ENCODE measurements around the gene CAMK1D. TPM values are rescaled to one million over a fixed set of nuclear protein-coding genes. Genes with fewer than 3 reads are reported as not detected.
"Not testable (repeated sequence)": the region's sequence is repeated elsewhere in the genome, so short reads cannot be mapped to it uniquely, and the experiment has no call there.

CAMK1D gene
- total RNA-seq, 1 donor from 2014 or later, result 7.4 TPM

DNA sequence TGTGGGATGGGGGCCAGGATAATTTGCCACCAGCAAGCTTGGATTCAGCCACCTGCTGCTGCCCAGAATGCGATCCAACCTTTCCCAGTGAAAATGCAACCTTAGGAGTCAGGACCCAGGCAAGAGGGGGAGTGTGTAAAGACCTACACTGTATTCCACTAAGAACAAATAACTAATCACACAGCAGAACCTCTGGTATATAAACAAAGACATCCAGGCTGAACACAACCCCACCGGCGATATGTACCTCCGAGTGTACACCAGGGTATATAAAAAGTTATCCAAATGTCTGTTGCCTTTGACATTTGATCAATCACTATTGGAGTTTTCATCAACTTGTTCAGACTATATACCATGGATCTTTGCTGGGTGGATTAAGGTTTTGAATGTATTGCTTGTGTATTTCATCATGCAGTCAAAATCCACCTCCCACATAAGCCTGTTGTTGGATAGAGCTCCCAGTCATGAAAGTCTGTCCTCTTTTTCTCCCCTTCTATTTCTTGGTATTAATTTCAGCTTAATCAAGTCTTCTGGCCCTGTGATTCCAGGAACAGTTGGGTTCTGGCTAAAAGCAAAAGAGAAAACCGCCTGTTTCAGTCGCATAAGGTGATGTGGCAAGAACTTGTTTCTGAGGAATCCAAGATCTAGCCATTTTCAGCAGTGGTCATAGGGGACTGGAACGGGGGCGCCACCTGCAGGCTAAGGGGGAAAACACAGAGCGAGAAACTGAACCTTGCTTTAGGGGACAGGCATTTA is 361.4 kb downstream of the CAMK1D start:
- peak overlapping the region; percentile 76 for H3K27ac Mint-ChIP-seq
- intact Hi-C loops (cut with micrococcal nuclease), result loop anchor here (1.0 to 10.0 kb wide), 17 partner anchors 10 to 646 kb away; partner anchors contain the start of genes CAMK1D, DHTKD1 and NUDT5
- H3K4me3 Mint-ChIP-seq, result no peak overlapping the region
- no peaks in the 10 kb centered on the region for H3K9me3 Mint-ChIP-seq
- H3K4me1 Mint-ChIP-seq (ENCODE audit: low read depth), result peaks cover 65% of the 10 kb centered on the region
- no peaks in the 10 kb centered on the region for H3K27me3 Mint-ChIP-seq (ENCODE audit: insufficient read depth)
- H3K36me3 Mint-ChIP-seq (ENCODE audit: low read depth), result no peaks in the 10 kb centered on the region
- DNase-seq (ENCODE audit: low spot score), result peak; percentile 74

DNA sequence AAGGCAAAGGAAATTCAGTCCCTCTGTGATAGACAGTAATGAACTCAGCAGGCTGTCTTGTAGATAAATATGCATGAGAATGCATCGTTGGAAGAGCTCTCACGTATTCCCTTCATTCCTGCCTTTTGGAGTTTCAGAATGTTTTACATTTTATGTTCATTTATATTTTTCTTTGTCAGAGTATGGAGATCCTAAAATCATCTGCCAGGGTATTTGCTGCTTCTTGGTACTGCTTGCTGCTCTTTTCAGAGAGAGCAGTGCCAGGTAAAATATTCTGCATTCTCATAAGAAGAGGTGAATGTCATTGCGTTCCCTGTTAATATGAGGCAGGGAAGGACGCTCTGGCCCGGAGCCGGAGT is 362.0 kb downstream of the CAMK1D start:
- Mint-ChIP-seq H3K27ac (peak overlapping the region; percentile 76), H3K4me1 (ENCODE audit: low read depth) (peaks cover 65% of the 10 kb centered on the region), H3K4me3 (no peak overlapping the region), H3K27me3 (ENCODE audit: insufficient read depth) (no peaks in the 10 kb centered on the region), H3K9me3 (no peaks in the 10 kb centered on the region), H3K36me3 (ENCODE audit: low read depth) (no peaks in the 10 kb centered on the region)
- intact Hi-C loops (cut with micrococcal nuclease), result loop anchor here (1.0 to 10.0 kb wide), 17 partner anchors 9 to 647 kb away; partner anchors contain the start of genes CAMK1D, DHTKD1 and NUDT5
- no peak for DNase-seq (ENCODE audit: low spot score)

DNA sequence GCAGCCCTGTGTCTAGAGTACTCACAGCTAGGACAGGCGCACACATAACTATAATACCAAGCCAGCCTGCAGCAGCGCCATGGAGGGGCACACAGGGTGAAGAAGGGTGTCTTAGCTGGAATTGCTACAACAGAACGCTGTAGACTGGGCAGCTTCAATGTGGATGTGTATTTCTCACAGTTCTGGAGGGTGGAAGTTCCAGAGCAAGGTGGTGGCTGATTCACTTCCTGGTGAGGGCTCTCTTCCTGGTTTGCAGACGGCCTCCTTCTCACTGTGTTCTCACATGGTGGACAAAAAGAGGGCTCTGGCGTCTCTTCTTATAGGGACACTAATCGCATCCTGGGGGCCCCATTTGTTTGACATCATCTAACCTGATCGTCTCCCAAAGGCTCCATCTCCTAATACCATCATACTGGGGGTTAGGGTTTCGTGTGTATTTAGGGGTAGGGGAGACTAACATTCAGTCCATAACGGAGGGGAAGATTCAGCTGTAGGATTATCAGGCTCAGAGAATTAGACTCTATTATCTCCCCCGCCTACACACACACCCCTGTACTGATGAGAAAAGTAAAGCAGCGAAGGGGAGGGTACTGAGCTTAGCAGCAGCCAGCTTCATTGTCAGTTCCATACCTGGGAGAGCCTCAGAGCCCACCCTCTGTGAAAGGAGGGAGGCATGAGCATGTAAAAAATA is 363.1 kb downstream of the CAMK1D start:
- Mint-ChIP-seq H3K4me1 (ENCODE audit: low read depth) (peaks cover 56% of the 10 kb centered on the region), H3K4me3 (no peak overlapping the region), H3K27me3 (ENCODE audit: insufficient read depth) (no peaks in the 10 kb centered on the region), H3K36me3 (ENCODE audit: low read depth) (no peaks in the 10 kb centered on the region), H3K9me3 (no peaks in the 10 kb centered on the region), H3K27ac (peak overlapping the region; percentile 54)
- DNase-seq (ENCODE audit: low spot score), result no peak
- intact Hi-C loops (cut with micrococcal nuclease), result loop anchor here (5.0 to 10.0 kb wide), 4 partner anchors 120 to 648 kb away; partner anchors contain the start of gene DHTKD1

DNA sequence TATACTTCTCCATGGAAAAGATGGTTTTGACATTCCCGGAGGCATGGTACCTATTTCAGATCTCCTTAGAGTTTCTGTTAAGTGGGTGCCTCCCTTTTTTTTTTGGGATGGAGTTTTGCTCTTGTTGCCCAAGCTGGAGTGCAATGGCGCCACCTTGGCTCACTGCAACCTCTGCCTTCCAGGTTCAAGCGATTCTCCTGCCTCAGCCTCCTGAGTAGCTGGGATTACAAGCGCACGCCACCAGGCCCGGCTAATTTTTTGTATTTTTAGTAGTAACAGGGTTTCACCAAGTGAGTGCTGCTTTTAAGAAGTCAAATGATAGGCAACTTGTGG is 363.6 kb downstream of the CAMK1D start:
- H3K27ac Mint-ChIP-seq; H3K27me3 Mint-ChIP-seq (ENCODE audit: insufficient read depth); H3K4me3 Mint-ChIP-seq; DNase-seq (ENCODE audit: low spot score); H3K9me3 Mint-ChIP-seq; H3K36me3 Mint-ChIP-seq (ENCODE audit: low read depth): not testable (repeated sequence)
- H3K4me1 Mint-ChIP-seq (ENCODE audit: low read depth), result peaks cover 50% of the 10 kb centered on the region
- intact Hi-C loops (cut with micrococcal nuclease), result loop anchor here (5.0 to 10.0 kb wide), 4 partner anchors 121 to 648 kb away; partner anchors contain the start of gene DHTKD1

DNA sequence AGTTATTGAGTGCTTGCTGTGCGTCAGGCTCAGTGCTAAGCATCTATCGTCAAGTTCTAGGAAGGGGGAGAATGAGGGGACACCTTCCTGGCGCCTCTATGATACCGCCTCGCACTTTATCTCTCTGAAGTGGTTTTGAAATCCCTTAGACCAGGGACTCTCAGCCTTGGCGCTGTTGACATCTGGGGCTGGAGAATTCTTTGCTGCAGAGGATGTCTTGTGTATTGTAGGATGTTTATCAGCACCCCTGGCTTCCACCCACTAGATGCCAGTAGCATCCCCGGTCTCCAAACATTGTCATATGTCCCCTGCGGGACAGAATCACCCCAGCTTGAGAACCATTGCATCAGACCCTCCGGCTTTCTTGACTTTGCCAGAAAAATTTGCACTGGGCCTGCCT is 366.7 kb downstream of the CAMK1D start:
- intact Hi-C loops (cut with micrococcal nuclease), result loop anchor here (10.0 kb wide), 1 partner anchor 651 kb away; the partner anchor contains the start of gene DHTKD1
- Mint-ChIP-seq H3K4me3 (no peak overlapping the region), H3K27me3 (ENCODE audit: insufficient read depth) (no peaks in the 10 kb centered on the region), H3K9me3 (peaks cover 4% of the 10 kb centered on the region), H3K27ac (no peak overlapping the region), H3K4me1 (ENCODE audit: low read depth) (peaks cover 42% of the 10 kb centered on the region), H3K36me3 (ENCODE audit: low read depth) (no peaks in the 10 kb centered on the region)
- no peak for DNase-seq (ENCODE audit: low spot score)

DNA sequence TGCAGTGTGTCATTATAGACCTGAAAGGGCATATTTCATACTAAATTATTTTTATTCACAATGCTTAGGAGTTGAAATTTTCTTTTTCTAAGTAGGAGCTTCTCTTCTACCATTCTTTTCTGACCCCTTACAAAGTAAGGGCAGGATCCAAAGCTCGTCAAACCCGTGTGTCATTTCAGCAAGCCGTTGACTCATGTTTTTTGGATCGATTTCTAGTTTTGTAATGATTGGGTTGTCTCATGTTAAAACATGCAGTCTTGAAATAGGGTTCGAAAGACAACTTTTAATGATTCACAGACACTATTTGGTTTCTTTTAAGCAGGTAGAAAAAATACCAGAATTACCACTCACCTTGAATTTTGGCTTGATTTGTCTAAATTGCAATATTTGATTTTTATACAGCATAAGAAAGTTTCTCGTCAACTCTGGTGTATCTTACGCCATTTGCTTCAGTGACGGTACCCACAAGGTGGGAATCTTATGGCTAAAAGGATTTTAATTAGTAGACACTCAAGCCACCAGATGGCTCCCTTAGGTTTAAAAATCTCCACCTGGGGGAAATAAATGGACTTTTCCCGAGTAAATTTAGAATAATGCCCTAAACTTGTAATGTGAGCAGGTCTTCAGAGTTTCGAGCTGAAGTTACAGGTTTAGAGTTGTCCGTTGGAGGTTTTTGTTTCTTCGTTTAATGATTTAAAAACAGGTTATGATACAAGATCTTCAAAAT is 368.8 kb downstream of the CAMK1D start:
- Mint-ChIP-seq H3K27ac (no peak overlapping the region), H3K4me1 (ENCODE audit: low read depth) (peaks cover 24% of the 10 kb centered on the region), H3K27me3 (ENCODE audit: insufficient read depth) (no peaks in the 10 kb centered on the region), H3K36me3 (ENCODE audit: low read depth) (no peaks in the 10 kb centered on the region), H3K9me3 (peaks cover 4% of the 10 kb centered on the region), H3K4me3 (no peak overlapping the region)
- intact Hi-C loops (cut with micrococcal nuclease), result loop anchor here (10.0 kb wide), 1 partner anchor 653 kb away; the partner anchor contains the start of gene DHTKD1
- no peak for DNase-seq (ENCODE audit: low spot score)

DNA sequence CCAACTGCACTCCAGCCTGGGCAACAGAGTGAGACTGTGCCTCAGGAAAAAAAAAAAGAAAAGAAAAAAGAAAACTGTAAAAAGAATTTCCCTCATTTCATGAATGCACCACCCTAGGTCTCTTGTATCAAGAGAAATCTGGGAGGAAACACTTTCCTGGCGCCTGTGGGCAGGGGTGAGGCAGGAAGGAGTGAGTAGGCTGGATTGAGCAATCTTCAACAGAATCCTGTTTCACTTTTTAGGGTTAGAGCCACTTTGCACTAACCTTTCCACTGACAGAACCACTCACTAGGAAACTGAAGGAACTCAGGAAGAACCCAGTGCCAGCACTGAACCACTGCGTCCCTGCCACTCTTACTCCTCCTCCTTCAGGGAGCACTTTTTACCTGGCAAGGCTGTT is 370.0 kb downstream of the CAMK1D start:
- peaks cover 21% of the 10 kb centered on the region for H3K4me1 Mint-ChIP-seq (ENCODE audit: low read depth)
- no peaks in the 10 kb centered on the region for H3K36me3 Mint-ChIP-seq (ENCODE audit: low read depth)
- no peaks in the 10 kb centered on the region for H3K27me3 Mint-ChIP-seq (ENCODE audit: insufficient read depth)
- intact Hi-C loops (cut with micrococcal nuclease), result loop anchor here (10.0 kb wide), 1 partner anchor 655 kb away; the partner anchor contains the start of gene DHTKD1
- H3K27ac Mint-ChIP-seq, result peak overlapping the region; percentile 46
- no peak for DNase-seq (ENCODE audit: low spot score)
- H3K4me3 Mint-ChIP-seq, result no peak overlapping the region
- peaks cover 4% of the 10 kb centered on the region for H3K9me3 Mint-ChIP-seq

DNA sequence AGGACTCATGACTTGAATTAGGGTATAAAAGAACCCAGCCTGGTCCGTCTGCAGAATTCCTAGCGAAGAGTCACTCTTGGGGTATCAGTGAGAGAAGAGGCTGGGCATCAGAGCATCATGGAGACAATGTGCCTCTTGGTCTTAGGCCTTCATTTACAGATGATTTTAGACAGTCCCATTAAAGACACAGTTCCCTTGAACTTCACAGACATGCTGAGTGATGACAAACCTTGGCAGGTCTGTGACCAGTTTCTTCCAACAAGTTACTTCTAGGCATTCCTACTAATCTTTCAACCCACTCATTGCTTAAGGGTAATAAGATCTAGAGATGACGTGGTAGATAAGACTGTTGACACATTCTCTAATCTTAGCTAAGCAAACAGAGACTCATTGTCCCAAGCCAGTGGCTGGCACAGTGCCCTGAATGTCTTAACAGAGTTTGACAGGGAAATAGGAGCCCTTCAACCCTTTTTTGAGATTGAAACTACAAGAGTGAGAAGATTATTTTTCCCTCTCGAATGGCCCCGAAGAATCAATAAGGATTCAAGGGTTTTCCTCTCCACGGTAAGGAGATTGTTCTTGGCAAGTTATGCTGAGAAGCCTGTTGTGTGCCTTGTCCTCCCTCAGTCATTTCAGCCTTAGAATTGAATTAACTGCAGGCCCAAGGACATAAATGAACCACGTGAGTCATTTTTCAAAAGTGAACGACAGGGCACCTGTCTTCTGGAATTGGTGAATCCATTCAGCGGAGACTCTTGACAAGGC is 371.1 kb downstream of the CAMK1D start:
- Mint-ChIP-seq H3K36me3 (ENCODE audit: low read depth) (no peaks in the 10 kb centered on the region), H3K27ac (peak overlapping the region; percentile 53), H3K4me3 (no peak overlapping the region), H3K9me3 (peaks cover 4% of the 10 kb centered on the region), H3K4me1 (ENCODE audit: low read depth) (peaks cover 21% of the 10 kb centered on the region), H3K27me3 (ENCODE audit: insufficient read depth) (no peaks in the 10 kb centered on the region)
- intact Hi-C loops (cut with micrococcal nuclease), result loop anchor here (1.0 kb wide), 1 partner anchor 9 kb away; no protein-coding TSS in a partner anchor
- no peak for DNase-seq (ENCODE audit: low spot score)

DNA sequence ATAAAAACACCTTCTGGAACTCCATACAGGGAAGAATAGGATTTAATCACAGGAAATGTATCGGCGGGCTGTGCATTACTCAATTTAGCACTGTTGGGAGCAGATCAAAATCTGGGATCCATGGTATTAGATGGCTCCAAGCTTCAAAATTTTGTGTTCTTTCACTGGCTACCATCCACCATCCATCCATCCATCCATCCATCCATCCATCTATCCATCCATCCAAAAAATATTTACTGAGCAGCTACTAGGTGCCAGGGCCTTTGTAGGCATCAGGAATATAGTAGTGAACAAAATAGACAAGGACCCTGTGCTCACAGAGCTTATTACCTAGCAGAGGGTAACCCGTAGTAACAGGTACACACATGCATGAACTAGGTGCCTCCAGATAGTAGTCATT is 372.0 kb downstream of the CAMK1D start:
- H3K36me3 Mint-ChIP-seq (ENCODE audit: low read depth), result no peaks in the 10 kb centered on the region
- H3K9me3 Mint-ChIP-seq, result peaks cover 4% of the 10 kb centered on the region
- H3K4me3 Mint-ChIP-seq, result no peak overlapping the region
- intact Hi-C loops (cut with micrococcal nuclease), result no loop called here
- peaks cover 21% of the 10 kb centered on the region for H3K4me1 Mint-ChIP-seq (ENCODE audit: low read depth)
- no peaks in the 10 kb centered on the region for H3K27me3 Mint-ChIP-seq (ENCODE audit: insufficient read depth)
- DNase-seq (ENCODE audit: low spot score), result no peak
- no peak overlapping the region for H3K27ac Mint-ChIP-seq

DNA sequence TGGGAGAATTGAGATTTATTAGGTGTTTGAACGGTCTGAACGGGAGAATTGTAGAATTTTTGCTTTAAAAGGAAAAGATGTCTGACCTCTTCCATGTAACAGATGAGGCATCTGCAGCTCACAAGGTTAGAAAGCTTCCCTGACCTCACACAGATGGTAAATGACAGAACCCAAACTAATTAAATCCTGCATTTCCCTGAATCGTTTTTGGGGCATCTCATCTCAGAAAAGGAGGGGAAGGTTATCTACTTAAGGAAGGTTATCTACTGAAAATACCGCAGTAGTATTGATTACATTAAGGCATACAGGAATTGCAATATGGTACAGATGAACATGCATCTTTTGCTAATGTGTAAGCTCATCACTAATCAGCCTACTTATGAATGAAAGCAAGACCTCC is 373.9 kb downstream of the CAMK1D start:
- Mint-ChIP-seq H3K9me3 (peaks cover 4% of the 10 kb centered on the region), H3K27ac (no peak overlapping the region), H3K4me3 (no peak overlapping the region), H3K4me1 (ENCODE audit: low read depth) (peaks cover 21% of the 10 kb centered on the region), H3K27me3 (ENCODE audit: insufficient read depth) (no peaks in the 10 kb centered on the region), H3K36me3 (ENCODE audit: low read depth) (no peaks in the 10 kb centered on the region)
- intact Hi-C loops (cut with micrococcal nuclease), result no loop called here
- DNase-seq (ENCODE audit: low spot score), result no peak

DNA sequence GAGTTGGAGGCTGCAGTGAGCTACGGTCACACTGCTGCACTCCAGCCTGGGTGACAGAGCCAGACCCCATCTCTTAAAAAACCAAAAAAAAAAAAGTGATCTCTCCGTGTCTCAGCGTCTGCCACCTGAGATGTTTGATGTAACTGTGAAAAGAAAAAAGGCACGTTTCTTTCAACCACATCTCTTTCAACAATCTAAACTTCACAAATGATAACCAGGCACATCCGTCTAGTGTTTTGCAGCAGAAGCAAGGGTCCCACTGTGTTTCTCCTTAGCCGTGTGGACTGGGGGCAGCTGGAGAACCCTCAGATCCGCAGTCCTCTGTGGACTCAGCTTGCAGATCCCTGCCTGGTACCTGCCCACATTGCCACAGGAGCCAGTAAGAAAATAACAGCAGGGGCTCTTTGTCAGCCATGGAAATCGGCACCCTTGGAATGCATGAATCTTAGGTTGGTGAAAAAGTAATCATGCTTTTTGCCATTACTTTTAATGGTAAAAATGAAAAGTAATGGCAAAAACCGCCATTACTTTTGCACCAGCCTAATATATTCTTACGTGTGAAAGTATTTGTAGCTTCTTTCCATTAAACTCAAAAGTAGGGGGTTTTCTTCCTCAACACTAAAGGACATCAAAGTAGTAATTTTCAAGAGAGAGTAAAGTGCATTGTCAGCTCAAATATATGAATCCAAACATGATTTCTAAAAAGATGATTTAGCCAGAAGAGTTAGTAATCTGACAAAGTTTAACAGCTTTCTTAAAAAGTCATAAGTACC is 375.6 kb downstream of the CAMK1D start:
- intact Hi-C loops (cut with micrococcal nuclease), result no loop called here
- Mint-ChIP-seq H3K36me3 (ENCODE audit: low read depth) (no peaks in the 10 kb centered on the region), H3K4me3 (no peak overlapping the region), H3K27ac (no peak overlapping the region), H3K27me3 (ENCODE audit: insufficient read depth) (no peaks in the 10 kb centered on the region), H3K4me1 (ENCODE audit: low read depth) (peaks cover 9% of the 10 kb centered on the region), H3K9me3 (no peaks in the 10 kb centered on the region)
- no peak for DNase-seq (ENCODE audit: low spot score)

DNA sequence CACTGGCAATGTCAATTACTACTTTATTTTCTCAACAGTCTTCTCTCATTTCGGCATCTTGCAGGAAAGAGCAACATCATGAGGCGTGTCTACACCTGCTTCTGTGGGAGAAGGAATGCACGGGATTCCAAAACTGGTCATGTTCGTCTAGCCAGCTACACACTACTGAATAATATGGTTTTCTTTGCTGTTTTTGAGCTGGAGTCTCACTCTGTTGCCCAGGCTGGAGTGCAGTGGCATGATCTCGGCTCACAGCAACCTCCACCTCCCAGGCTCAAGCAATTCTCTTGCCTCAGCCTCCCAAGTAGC is 376.2 kb downstream of the CAMK1D start:
- H3K27ac Mint-ChIP-seq; H3K9me3 Mint-ChIP-seq; H3K4me1 Mint-ChIP-seq (ENCODE audit: low read depth); H3K4me3 Mint-ChIP-seq; H3K27me3 Mint-ChIP-seq (ENCODE audit: insufficient read depth); H3K36me3 Mint-ChIP-seq (ENCODE audit: low read depth); intact Hi-C loops (cut with micrococcal nuclease); DNase-seq (ENCODE audit: low spot score): not testable (repeated sequence)

Data from activated T-helper 1 cell treated with anti-CD3 and anti-CD28 coated beads, Interleukin-12 subunit alpha, Interleukin-12 subunit beta, Interleukin-2, Interleukin-4 antibody, amounts not matched to agents 30 ng/mL and 10 ng/mL and 1 ng/mL, durations not matched to agents 14 hours and 24 hours and 36 hours (primary cell).